GM12878 (cell line): ENCODE measurements around the gene NR3C1. TPM values are rescaled to one million over a fixed set of nuclear protein-coding genes. Genes with fewer than 3 reads are reported as not detected.

ENCODE experiments used
- ATAC-seq: fragments of 200-7000 bp; cut with Tn5 transposase; 3 replicates; pipeline ENCODE4 v1.9.1; 2020; ENCODE audit warnings: mild to moderate bottlenecking, moderate library complexity
- BruUV-seq: library from RNA; stranded (reverse); fragments of 400-500 nt; replicated peaks from 2 replicates; lab custom pipeline; 2021; lab: Mats Ljungman, UMichigan
- CTCF ChIA-PET: fragments of 300-600 bp; sonication (Branson Sonifier 250); formaldehyde crosslinking; extraction: SDS; loops from one replicate; lab custom pipeline; 2021; ENCODE audit warnings: inconsistent platforms; lab: Yijun Ruan, JAX
- POLR2A ChIA-PET: fragments of 350-600 bp; formaldehyde crosslinking; extraction: SDS; loops from one replicate; lab custom pipeline; 2021; ENCODE audit warnings: inconsistent platforms; lab: Charles Lee
- RAD21 ChIA-PET: fragments of 300-600 bp; sonication (Branson Sonifier 250); formaldehyde crosslinking; loops from one replicate; lab custom pipeline; 2023; ENCODE audit warnings: antibody characterized with exemption; ENCODE audit not compliant: unreplicated experiment; lab: Charles Lee
- SMC1A ChIA-PET: fragments of 300-600 bp; sonication (Branson Sonifier 250); formaldehyde crosslinking; loops from one replicate; lab custom pipeline; 2023; ENCODE audit not compliant: unreplicated experiment, uncharacterized antibody; lab: Charles Lee
- DNase-seq: peaks from one replicate; pipeline ENCODE4 v3.0.0-alpha.2; 2011; ENCODE audit warnings: low read depth, low spot score
- FAIRE-seq: peaks from 3 replicates; lab custom pipeline; 2011; peaks lifted over from hg19 to GRCh38; lab: Jason Lieb, UNC
- H2AFZ ChIP-seq: 2 replicates; pipeline ENCODE4 v1.6.0; 2011; ENCODE audit warnings: low read depth, low read length, control low read depth; ENCODE audit not compliant: control insufficient read depth
- H3K27ac ChIP-seq: 2 replicates; pipeline ENCODE4 v1.5.1; 2011; ENCODE audit warnings: control low read depth; ENCODE audit not compliant: control insufficient read depth, insufficient read depth
- H3K27me3 ChIP-seq, 2 experiments: replicated peaks in 1 of 2; 2 replicates each; pipeline versions ENCODE4 v1.6.0 to v1.6.1; 2011; ENCODE audit warnings: low read length in 1 of 2; ENCODE audit not compliant: control insufficient read depth in 2 of 2, insufficient read depth in 2 of 2
- H3K36me3 ChIP-seq, 2 experiments: 2 replicates each; pipeline ENCODE4 v1.5.1; 2011; ENCODE audit warnings: low read length in 1 of 2; ENCODE audit not compliant: control insufficient read depth in 2 of 2, insufficient read depth in 2 of 2
- H3K4me1 ChIP-seq: 2 replicates; pipeline ENCODE4 v1.6.1; 2011; ENCODE audit warnings: mild to moderate bottlenecking, low read length, moderate library complexity, mixed read lengths; ENCODE audit not compliant: control insufficient read depth, insufficient read depth
- H3K4me2 ChIP-seq: 2 replicates; pipeline ENCODE4 v1.6.0; 2011; ENCODE audit warnings: control low read depth; ENCODE audit not compliant: control insufficient read depth, insufficient read depth
- H3K4me3 ChIP-seq: fragments of 200-600 bp; sonication (generic); 2 replicates; pipeline ENCODE4 v1.5.1; 2016
- H3K79me2 ChIP-seq: 2 replicates; pipeline ENCODE4 v1.6.0; 2011; ENCODE audit warnings: low read length; ENCODE audit not compliant: control insufficient read depth, insufficient read depth
- H3K9ac ChIP-seq: 2 replicates; pipeline ENCODE4 v1.8.0; 2011; ENCODE audit warnings: low read length, control low read depth, mixed read lengths; ENCODE audit not compliant: control insufficient read depth, insufficient read depth
- H3K9me3 ChIP-seq: replicated peaks from 3 replicates; pipeline ENCODE4 v1.5.1; 2011; ENCODE audit warnings: mild to moderate bottlenecking, low read length; ENCODE audit not compliant: control insufficient read depth, insufficient read depth
- H4K20me1 ChIP-seq: 2 replicates; pipeline ENCODE4 v1.6.0; 2011; ENCODE audit not compliant: control insufficient read depth, insufficient read depth
- KAT2A ChIP-seq: conservative IDR thresholded peaks from 2 replicates; pipeline ENCODE4 v1.6.1; 2011; ENCODE audit warnings: low read depth, low read length; ENCODE audit not compliant: control insufficient read depth
- KDM1A ChIP-seq: fragments of 200-600 bp; sonication (generic); IDR thresholded peaks from 2 replicates; pipeline ENCODE4 v1.6.1; 2016; ENCODE audit warnings: borderline replicate concordance
- NFXL1 ChIP-seq: fragments of 450-650 bp; IDR thresholded peaks from 2 replicates; pipeline ENCODE4 v1.6.1; 2017; ENCODE audit warnings: antibody characterized with exemption, mild to moderate bottlenecking, borderline replicate concordance
- NFYA ChIP-seq: IDR thresholded peaks from 2 replicates; pipeline ENCODE4 v1.6.1; 2011; ENCODE audit warnings: low read depth, mild to moderate bottlenecking, low read length, improper control_type of control experiment, borderline replicate concordance
- NRF1 ChIP-seq: conservative IDR thresholded peaks from 2 replicates; pipeline ENCODE4 v1.6.1; 2011; ENCODE audit warnings: mild to moderate bottlenecking, low read depth, low read length, improper control_type of control experiment
- POLR2AphosphoS5 ChIP-seq: IDR thresholded peaks from 2 replicates; pipeline ENCODE4 v1.6.1; 2011; ENCODE audit warnings: mild to moderate bottlenecking, low read length, inconsistent platforms
- SMAD5 ChIP-seq: IDR thresholded peaks from 2 replicates; pipeline ENCODE4 v1.6.1; 2016; ENCODE audit warnings: antibody characterized with exemption, low read depth
- WGBS: methylation state at CpG from one replicate; pipeline ENCODE4 v1.1.6; 2016; ENCODE audit warnings: low lambda C conversion rate; ENCODE audit not compliant: insufficient replicate concordance, insufficient coverage; ENCODE audit errors: missing lambda C conversion rate; 5-methylcytosine and 5-hydroxymethylcytosine counted together
- in situ Hi-C: fragments of 300-500 bp; cut with MboI; formaldehyde crosslinking; loops from 9 replicates; pipeline ENCODE4 v1.14.3; 2018; ENCODE audit warnings: mixed read lengths
- intact Hi-C: fragments of 100-400 bp; cut with micrococcal nuclease; formaldehyde crosslinking; loops from one replicate; pipeline ENCODE4 v1.14.2; 2022; ENCODE audit not compliant: unreplicated experiment
- polyA plus RNA-seq, 11 experiments: library from polyadenylated mRNA; depleted of rRNA in 4 of 11; unstranded in 6 of 11; stranded (reverse) in 5 of 11; fragments of >200 nt; fragmentation: Nextera tagmentation in 4 of 11; fragmentation: Illumina TruSeq in 1 of 11; extraction: Ambion mirVana in 4 of 11; extraction: Trizol in 1 of 11; gene quantifications; 1 replicate in 1 of 11; 2 replicates in 10 of 11; pipeline versions ENCODE4 v1.2.1 to v1.2.3, GENCODE V29; 2011 to 2016; ENCODE audit warnings: inconsistent platforms in 2 of 11, missing spikeins in 2 of 11, low read depth in 1 of 11
- total RNA-seq, 4 experiments: library from RNA; depleted of rRNA in 3 of 4; stranded (reverse); fragments of >200 nt in 3 of 4; fragmentation: Illumina TruSeq in 1 of 4; extraction: Trizol in 1 of 4; gene quantifications; 2 replicates each; pipeline versions ENCODE4 v1.2.1 to v1.2.3, GENCODE V29; 2013 to 2021
- TF ChIP-seq, protein P1 (sequence below): fragments of 450-650 bp; IDR thresholded peaks from 2 replicates; pipeline ENCODE4 v1.6.1; 2018; ENCODE audit warnings: mild to moderate bottlenecking, low read depth, moderate library complexity; ENCODE audit not compliant: partially characterized antibody
- TF ChIP-seq, protein P2 (sequence below): fragments of 450-650 bp; IDR thresholded peaks from 2 replicates; pipeline ENCODE4 v1.6.1; 2017; ENCODE audit warnings: borderline replicate concordance
- TF ChIP-seq, protein P3 (sequence below): IDR thresholded peaks from 2 replicates; pipeline ENCODE4 v1.6.1; 2011; ENCODE audit warnings: mild to moderate bottlenecking, low read depth, low read length, moderate library complexity; ENCODE audit not compliant: insufficient replicate concordance

Gene NR3C1
- total and polyA plus RNA-seq, 10 of the 15 experiments (the other 5 are each of a cell fraction or from before 2014, with no cell fraction given): 49.7 to 141 (median 109) TPM

DNA sequence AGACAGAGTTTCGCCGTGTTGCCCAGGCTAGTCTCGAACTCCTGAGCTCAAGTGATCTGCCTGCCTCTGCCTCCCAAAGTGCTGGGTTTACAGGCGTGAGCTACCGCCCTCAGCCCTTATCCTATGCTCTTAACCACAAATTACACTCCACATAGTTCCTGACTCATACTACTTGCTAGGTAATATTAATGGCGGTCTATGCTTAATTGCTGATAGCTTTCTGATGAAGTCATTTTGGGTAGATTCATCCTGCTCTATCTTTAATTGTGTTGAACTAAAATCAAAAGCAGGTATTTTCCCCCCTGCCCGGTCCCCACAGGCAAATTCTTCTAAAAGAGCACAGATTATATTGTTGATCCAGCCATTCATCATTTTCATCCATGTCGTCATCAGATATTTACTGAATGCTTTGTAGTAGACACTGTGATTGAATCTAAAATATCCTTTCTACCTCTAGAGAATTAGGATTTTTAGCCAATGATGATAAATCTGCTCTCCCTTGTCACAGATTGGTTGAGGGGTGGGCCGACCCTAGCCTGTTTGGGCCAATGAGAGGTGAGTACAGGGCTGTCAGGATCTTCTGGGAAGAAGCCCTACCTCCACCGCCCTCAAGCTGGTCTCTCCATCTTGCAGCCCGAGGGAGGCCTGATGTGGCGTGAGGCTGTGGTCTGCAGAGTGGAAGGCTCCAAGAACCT is 144.8 kb downstream of the NR3C1 start:
- RAD21 ChIA-PET: no interaction called here

DNA sequence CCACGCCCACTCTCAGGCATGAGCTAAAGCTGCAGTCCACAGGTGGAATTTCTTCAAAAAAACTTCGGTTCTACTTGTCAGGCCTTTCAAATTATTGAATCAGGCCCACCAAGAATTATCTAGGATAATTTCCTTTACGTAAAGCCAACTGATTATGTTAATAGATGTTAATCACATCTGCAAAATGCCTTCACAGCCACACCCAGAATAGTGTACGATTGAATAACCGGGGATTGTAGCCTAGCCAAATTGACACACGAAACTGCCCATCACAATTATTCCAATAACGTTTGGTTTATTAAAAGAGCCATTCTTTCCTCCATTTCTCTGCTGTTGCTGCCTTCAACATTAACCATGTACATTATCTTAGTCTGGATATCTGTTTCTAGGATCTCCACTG is 148.7 kb downstream of the NR3C1 start:
- no peak for ATAC-seq
- no peak for TF ChIP-seq POLR2AphosphoS5
- TF ChIP-seq SMAD5: no peak
- no peak for TF ChIP-seq KAT2A
- TF ChIP-seq NRF1: no peak
- TF ChIP-seq, protein P1, sequence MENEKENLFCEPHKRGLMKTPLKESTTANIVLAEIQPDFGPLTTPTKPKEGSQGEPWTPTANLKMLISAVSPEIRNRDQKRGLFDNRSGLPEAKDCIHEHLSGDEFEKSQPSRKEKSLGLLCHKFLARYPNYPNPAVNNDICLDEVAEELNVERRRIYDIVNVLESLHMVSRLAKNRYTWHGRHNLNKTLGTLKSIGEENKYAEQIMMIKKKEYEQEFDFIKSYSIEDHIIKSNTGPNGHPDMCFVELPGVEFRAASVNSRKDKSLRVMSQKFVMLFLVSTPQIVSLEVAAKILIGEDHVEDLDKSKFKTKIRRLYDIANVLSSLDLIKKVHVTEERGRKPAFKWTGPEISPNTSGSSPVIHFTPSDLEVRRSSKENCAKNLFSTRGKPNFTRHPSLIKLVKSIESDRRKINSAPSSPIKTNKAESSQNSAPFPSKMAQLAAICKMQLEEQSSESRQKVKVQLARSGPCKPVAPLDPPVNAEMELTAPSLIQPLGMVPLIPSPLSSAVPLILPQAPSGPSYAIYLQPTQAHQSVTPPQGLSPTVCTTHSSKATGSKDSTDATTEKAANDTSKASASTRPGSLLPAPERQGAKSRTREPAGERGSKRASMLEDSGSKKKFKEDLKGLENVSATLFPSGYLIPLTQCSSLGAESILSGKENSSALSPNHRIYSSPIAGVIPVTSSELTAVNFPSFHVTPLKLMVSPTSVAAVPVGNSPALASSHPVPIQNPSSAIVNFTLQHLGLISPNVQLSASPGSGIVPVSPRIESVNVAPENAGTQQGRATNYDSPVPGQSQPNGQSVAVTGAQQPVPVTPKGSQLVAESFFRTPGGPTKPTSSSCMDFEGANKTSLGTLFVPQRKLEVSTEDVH: no peak
- TF ChIP-seq KDM1A: no peak
- TF ChIP-seq NFXL1: no peak
- TF ChIP-seq, protein P2, sequence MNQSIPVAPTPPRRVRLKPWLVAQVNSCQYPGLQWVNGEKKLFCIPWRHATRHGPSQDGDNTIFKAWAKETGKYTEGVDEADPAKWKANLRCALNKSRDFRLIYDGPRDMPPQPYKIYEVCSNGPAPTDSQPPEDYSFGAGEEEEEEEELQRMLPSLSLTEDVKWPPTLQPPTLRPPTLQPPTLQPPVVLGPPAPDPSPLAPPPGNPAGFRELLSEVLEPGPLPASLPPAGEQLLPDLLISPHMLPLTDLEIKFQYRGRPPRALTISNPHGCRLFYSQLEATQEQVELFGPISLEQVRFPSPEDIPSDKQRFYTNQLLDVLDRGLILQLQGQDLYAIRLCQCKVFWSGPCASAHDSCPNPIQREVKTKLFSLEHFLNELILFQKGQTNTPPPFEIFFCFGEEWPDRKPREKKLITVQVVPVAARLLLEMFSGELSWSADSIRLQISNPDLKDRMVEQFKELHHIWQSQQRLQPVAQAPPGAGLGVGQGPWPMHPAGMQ: no peak
- no peak for TF ChIP-seq NFYA

More for the DNA sequence above, 144.8 kb downstream of the NR3C1 start:
- ChIA-PET POLR2A (no interaction called here), SMC1A (interaction anchor here (1.4 kb wide), 1 partner anchor 14 kb away, joined by 5 read pairs; no protein-coding TSS in a partner anchor), CTCF (interaction anchor here (0.7 kb wide), 1 partner anchor 109 kb away, joined by 3 read pairs; no protein-coding TSS in a partner anchor)
- H3K36me3 ChIP-seq: no peaks in the 10 kb centered on the region
- H2AFZ ChIP-seq: no peak overlapping the region
- FAIRE-seq (no peak), DNase-seq (no peak), ATAC-seq (no peak)
- in situ Hi-C loops (no loop called here), intact Hi-C loops (no loop called here)
- TF ChIP-seq, protein P3, sequence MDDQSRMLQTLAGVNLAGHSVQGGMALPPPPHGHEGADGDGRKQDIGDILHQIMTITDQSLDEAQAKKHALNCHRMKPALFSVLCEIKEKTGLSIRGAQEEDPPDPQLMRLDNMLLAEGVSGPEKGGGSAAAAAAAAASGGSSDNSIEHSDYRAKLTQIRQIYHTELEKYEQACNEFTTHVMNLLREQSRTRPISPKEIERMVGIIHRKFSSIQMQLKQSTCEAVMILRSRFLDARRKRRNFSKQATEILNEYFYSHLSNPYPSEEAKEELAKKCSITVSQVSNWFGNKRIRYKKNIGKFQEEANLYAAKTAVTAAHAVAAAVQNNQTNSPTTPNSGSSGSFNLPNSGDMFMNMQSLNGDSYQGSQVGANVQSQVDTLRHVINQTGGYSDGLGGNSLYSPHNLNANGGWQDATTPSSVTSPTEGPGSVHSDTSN: no peak
- peaks cover 11% of the 10 kb centered on the region; the same call in 1 of the 2 replicates for H3K4me1 ChIP-seq
- 95% methylated on average over 12 of the region's 12 CpGs for WGBS
- H3K9me3 ChIP-seq: peaks cover 4% of the 10 kb centered on the region; the same call in 2 of the 3 replicates
- no TSS peak for BruUV-seq
- H3K4me2 ChIP-seq: no peak overlapping the region
- H3K9ac ChIP-seq: no peak overlapping the region
- H3K4me3 ChIP-seq: no peak overlapping the region
- no peaks in the 10 kb centered on the region for H3K79me2 ChIP-seq
- H3K27ac ChIP-seq: no peak overlapping the region
- H4K20me1 ChIP-seq: no peaks in the 10 kb centered on the region
- no peaks in the 10 kb centered on the region for H3K27me3 ChIP-seq

More for the DNA sequence above, 148.7 kb downstream of the NR3C1 start:
- H3K27ac ChIP-seq: no peak overlapping the region
- ChIA-PET CTCF (interaction anchor here (0.6 kb wide), 1 partner anchor 249 kb away, joined by 3 read pairs; no protein-coding TSS in a partner anchor), RAD21 (no interaction called here), POLR2A (interaction anchor here (0.8 kb wide), 1 partner anchor 13 kb away, joined by 3 read pairs; no protein-coding TSS in a partner anchor), SMC1A (interaction anchor here (1.9 kb wide), 1 partner anchor 41 kb away, joined by 4 read pairs; no protein-coding TSS in a partner anchor)
- FAIRE-seq: no peak
- no peaks in the 10 kb centered on the region for H3K9me3 ChIP-seq
- in situ Hi-C loops (no loop called here), intact Hi-C loops (no loop called here)
- H3K9ac ChIP-seq: no peak overlapping the region
- no peak for DNase-seq
- no TSS peak for BruUV-seq
- H3K27me3 ChIP-seq: no peaks in the 10 kb centered on the region
- WGBS: 91% methylated on average over 7 of the region's 7 CpGs
- H3K79me2 ChIP-seq: no peaks in the 10 kb centered on the region
- peaks cover 22% of the 10 kb centered on the region for H3K4me1 ChIP-seq
- no peak overlapping the region for H2AFZ ChIP-seq
- no peak overlapping the region for H3K4me3 ChIP-seq
- H3K4me2 ChIP-seq: no peak overlapping the region
- H3K36me3 ChIP-seq: no peaks in the 10 kb centered on the region
- H4K20me1 ChIP-seq: no peaks in the 10 kb centered on the region
